Measurements from ENCODE around the gene ZNF48. TPM values are rescaled to one million over a fixed set of nuclear protein-coding genes. Genes with fewer than 3 reads are reported as not detected.
"Not testable (repeated sequence)": the region's sequence is repeated elsewhere in the genome, so short reads cannot be mapped to it uniquely, and the experiment has no call there.

ZNF48 gene
- total RNA-seq, 2 donors from 2014 or later = 10.9 to 11.1 TPM

GRCh38 chr16:30382111-30382881 lies 12.9 kb upstream of the ZNF48 start, which contains the start of gene SEPTIN1:
Gene SEPTIN1, minus strand, starts transcription at chr16:30382561. Its CDS starts 19 bp downstream, at chr16:30382542.
- no peaks in the 10 kb centered on the region for H3K36me3 ChIP-seq
- H3K27ac ChIP-seq = no peak within 1 kb of the TSS
- H3K27me3 ChIP-seq (replicated peaks; ENCODE audit: insufficient read depth) = no peaks in the 10 kb centered on the region
- peaks cover 5 to 12% of the 10 kb centered on the region in 2 donors for H3K4me1 ChIP-seq (ENCODE audit: control insufficient read depth in 1 of 2, low read depth in 2 of 2)
- no peaks in the 10 kb centered on the region for H3K9me3 ChIP-seq
- no peak for DNase-seq (ENCODE audit: low spot score)
- no peak for ATAC-seq (ENCODE audit: insufficient number of reproducible peaks, low FRiP score, low read depth)
- H3K4me3 ChIP-seq = peak within 1 kb of the TSS; percentile 19
- no peak for TF ChIP-seq CTCF (IDR thresholded peaks at IDR 0.05)

GRCh38 chr16:30383521-30383920 lies 11.7 kb upstream of the ZNF48 start:
- no peaks in the 10 kb centered on the region for H3K27me3 ChIP-seq (replicated peaks; ENCODE audit: insufficient read depth)
- no peak overlapping the region for H3K4me3 ChIP-seq
- no peaks in the 10 kb centered on the region for H3K9me3 ChIP-seq
- DNase-seq (ENCODE audit: low spot score) = no peak
- TF ChIP-seq CTCF (IDR thresholded peaks at IDR 0.05) = no peak
- ATAC-seq (ENCODE audit: insufficient number of reproducible peaks, low FRiP score, low read depth) = no peak
- no peaks in the 10 kb centered on the region for H3K36me3 ChIP-seq
- peaks cover 5 to 10% of the 10 kb centered on the region in 2 donors for H3K4me1 ChIP-seq (ENCODE audit: control insufficient read depth in 1 of 2, low read depth in 2 of 2)
- no peak overlapping the region for H3K27ac ChIP-seq

GRCh38 chr16:30394592-30395154 lies 547 bp upstream of the ZNF48 start:
- peak overlapping the region; percentile 97 for H3K4me3 ChIP-seq
- H3K27ac ChIP-seq = peak overlapping the region; percentile 67 to 79
- H3K27me3 ChIP-seq (replicated peaks; ENCODE audit: insufficient read depth) = no peaks in the 10 kb centered on the region
- no peak for DNase-seq (ENCODE audit: low spot score)
- peaks cover 14 to 33% of the 10 kb centered on the region in 2 donors for H3K4me1 ChIP-seq (ENCODE audit: control insufficient read depth in 1 of 2, low read depth in 2 of 2)
- TF ChIP-seq CTCF (IDR thresholded peaks at IDR 0.05) = no peak
- no peaks in the 10 kb centered on the region for H3K9me3 ChIP-seq
- H3K36me3 ChIP-seq = peaks cover 8% of the 10 kb centered on the region
- no peak for ATAC-seq (ENCODE audit: insufficient number of reproducible peaks, low FRiP score, low read depth)

GRCh38 chr16:30395992-30396585 lies 869 bp downstream of the ZNF48 start:
- ATAC-seq (ENCODE audit: insufficient number of reproducible peaks, low FRiP score, low read depth) = no peak
- Histone ChIP-seq H3K36me3 (peaks cover 8% of the 10 kb centered on the region), H3K9me3 (no peaks in the 10 kb centered on the region), H3K27ac (peak overlapping the region; percentile 53 to 67), H3K4me3 (peak overlapping the region; percentile 97), H3K27me3 (replicated peaks; ENCODE audit: insufficient read depth) (no peaks in the 10 kb centered on the region), H3K4me1 (ENCODE audit: control insufficient read depth in 1 of 2, low read depth in 2 of 2) (peaks cover 17 to 37% of the 10 kb centered on the region in 2 donors)
- DNase-seq (ENCODE audit: low spot score) = no peak
- TF ChIP-seq CTCF (IDR thresholded peaks at IDR 0.05) = no peak

GRCh38 chr16:30396627-30397026 lies 1.4 kb downstream of the ZNF48 start:
- H3K36me3 ChIP-seq; H3K27me3 ChIP-seq (replicated peaks; ENCODE audit: insufficient read depth); ATAC-seq (ENCODE audit: insufficient number of reproducible peaks, low FRiP score, low read depth); DNase-seq (ENCODE audit: low spot score); H3K27ac ChIP-seq; H3K9me3 ChIP-seq: not testable (repeated sequence)
- Histone ChIP-seq H3K4me1 (ENCODE audit: control insufficient read depth in 1 of 2, low read depth in 2 of 2) (peaks cover 17 to 37% of the 10 kb centered on the region in 2 donors), H3K4me3 (peak overlapping the region; percentile 97)
